Limb (tissue), 2 donors: ENCODE measurements around the gene CRABP1.

Source experiments
- DNase-seq, 2 donors: peaks; one replicate each; pipeline ENCODE4 v3.0.0-alpha.2; 2016; ENCODE audit errors: extremely low spot score in 2 of 2

The CRABP1 gene

DNA sequence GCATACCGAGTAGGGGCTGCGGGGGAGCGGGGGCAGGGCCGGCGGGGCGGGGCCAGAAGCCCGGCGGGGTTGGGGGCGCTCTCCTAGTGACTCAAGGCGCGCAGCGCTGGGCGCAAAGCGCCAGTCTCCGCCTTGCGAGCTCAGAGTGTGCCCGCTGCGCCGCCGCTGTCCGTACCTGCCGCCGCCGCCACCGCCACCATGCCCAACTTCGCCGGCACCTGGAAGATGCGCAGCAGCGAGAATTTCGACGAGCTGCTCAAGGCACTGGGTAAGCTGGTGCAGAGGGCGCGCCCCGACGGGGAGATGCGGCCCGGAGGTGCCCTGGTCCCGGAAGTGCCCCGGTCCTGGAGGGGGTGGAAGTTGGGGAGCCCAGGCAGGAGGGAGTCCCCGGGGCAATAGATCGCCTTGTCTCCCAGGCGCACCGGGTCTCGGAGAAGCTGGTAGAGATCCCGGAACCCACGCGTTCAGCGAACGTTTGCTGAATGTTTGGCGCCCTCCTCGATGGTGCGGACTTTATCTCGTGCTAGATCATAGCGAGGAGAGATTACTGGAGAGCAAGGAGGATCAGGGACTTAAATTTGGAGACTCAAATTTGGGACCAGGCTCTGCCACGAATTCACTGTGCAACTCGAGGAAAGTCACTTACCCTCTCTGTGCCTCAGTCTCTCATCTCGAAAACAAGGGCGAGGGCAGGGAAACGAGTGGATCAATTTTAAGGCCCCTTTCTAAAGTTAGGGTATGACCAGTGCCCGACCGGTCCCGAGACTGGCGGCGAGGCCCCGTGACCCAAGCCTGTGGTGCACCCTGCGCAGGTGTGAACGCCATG, at the start of gene CRABP1:
CRABP1 (plus strand) TSS at position 123 of the 826 bp plus-strand sequence; CDS start at position 199, 76 bp downstream.
- DNase-seq = no peak

DNA sequence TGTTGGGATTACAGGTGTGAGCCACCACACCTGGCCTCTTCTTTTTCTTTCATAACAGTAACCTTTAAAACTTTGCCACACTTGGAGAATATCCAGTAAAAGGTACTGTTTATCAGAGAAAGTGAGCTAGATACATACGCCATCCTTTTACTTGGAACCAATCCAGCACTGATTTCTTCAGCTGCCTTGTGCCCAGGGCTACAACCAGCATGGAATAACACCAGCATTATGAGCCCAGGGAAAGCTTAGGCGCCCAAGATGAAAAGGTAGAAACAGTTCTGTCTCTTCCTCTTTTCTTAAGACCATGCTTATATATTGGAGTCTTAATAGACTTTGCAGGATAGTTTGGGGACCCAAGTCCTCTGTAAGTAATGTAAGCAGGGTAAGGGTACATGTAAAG, 49.1 kb upstream of the CRABP1 start:
- DNase-seq = no peak

DNA sequence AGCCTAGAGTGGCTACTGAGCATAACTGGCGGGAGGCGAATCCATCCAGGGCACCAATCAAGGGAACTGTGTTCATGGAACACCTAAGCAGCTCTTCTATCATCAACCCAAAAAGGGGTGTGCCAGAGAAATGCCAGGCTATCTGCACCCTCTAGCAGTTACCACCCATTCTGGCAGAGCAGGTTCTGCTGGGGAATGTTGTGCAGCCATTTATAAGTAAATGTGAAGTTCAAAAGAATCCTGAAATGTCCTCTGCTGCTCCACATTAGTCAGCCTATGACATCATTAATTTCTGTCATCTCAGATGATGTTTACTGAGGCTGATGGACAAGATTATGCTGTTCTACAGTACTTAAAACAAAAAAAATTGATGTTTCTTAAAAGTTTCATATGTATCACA, 48.5 kb upstream of the CRABP1 start:
- DNase-seq = no peak

DNA sequence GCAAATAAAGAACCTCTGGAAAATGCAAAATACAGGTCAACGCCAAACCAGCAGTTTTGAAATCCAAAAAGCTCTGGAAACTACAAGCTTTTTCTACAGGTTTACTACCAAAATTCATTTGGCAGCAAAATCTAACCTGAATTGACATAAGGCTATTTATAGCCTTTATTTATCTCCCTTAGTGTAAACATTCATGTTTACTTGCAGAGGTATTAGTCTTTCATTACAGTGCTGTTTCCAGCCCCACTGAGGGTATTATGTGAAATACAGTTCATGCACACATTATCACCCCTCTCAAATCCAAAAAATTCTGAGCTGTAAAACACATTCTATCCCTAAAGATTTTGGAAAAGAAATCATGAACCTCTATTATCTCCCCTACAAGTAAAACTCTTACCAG, 47.9 kb upstream of the CRABP1 start:
- no peak for DNase-seq

DNA sequence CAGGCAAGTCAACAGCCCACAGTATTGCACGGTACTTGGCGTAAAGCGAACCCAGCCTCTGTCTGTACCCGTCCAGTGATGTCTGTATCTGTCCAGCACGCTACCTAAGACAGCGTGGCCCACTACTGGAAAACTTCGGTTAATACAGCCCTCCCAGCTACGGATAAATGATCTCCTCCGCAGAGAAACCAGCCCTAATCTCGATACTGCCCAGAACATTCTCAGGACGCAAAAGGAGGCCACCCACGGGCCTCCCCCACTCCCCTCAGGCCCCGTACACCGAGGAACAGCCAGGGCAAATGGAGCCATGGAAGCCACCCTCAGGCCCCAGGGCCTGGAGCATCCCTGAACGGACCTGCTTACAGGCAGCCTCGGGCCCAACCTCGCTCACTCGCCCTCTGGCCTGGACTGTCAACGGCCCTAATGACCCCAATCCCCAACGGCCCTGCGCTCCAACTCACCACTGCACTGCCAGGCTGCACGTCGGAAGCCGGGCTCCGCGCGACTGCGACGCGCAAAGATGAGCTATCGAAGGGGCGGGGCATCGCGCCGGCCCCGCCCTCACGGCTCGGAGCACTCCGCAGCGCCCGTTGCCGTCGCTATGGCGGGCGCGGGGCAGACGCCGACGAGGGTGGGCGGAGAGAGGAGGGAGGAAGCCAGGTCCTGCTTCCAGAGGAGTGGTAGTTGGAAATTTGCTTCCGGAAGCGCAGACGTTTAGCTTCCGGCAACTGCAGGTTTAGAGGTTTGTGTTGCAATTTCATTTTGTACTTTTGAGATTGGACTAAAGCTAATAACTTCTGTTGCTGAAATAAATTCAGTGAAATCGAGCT, 40.8 kb upstream of the CRABP1 start, which contains the start of gene SKIC8:
SKIC8 (minus strand) TSS at position 509 of the 830 bp plus-strand sequence. CDS start 3,923 bp downstream, outside the sequence.
- peak; percentile 95 to 96 for DNase-seq

DNA sequence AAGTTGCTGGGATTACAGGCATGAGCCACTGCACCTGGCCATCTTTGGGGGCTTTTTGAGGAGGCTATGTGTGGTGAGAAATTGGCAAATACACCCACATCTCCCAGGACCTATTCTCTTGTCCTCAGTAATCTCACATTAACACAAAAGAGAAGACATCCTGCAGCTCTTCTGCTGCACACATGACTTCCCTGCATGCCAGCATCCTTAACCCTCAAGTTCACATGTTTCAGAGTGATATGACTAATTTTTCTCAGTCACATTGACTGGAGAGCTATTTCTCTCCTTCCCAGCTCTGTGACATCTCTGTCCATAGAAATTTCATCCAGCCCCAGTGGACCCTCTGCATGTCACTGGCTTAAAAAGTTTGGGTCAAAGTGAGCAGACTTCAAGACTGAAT, 38.8 kb upstream of the CRABP1 start:
- DNase-seq = no peak

DNA sequence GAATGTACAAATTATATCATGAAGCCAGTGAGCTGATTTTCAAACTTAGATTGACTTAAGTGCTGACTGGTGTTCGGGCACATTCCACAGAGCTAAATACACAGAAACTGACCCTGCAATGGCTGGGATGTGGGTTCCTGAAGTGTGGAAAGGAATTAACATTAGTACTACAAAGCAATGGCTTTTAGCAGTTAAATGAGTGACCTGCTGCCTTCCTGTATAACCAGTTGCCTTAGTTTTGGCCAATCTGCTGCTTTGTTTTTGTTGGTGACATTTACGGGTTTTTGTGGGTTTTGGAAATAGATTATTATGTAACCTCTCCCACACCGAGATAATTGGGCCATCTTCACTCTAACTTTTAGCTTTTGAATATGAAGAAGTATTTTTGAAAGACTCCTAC, 38.3 kb upstream of the CRABP1 start:
- no peak for DNase-seq

DNA sequence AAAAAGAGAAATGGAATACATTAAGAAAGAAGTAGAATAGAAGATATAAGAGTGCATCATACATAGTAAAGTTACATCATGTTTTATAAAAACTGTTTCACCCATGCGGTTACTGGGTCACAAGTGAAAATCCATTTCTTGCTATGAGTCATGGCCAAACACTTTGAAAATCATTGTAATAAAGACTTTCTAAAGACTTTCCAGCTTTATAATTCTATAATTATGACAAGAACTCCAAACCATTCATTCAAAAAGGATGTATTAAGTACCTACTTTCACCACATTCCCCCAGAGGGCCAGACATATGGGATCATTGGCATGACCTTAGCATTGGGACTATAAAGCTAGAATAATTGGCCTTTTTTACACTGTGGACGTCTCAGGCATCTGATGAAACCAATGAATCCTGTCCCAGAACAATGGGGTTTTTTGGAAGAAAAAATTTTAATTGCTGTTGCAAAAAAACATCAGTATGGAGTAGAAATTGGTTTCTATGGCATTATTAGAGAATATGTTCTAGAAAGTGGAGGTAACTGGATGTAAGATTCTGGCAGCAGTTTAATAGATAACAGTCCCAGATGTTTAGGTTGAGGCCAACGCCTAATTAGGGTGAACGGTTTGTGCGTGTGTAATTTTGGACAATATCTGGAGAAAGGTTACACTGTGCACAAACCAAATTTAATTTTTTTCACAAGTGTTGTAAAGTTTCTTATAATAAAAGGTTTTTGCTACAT, 37.4 kb upstream of the CRABP1 start:
- no peak for DNase-seq

DNA sequence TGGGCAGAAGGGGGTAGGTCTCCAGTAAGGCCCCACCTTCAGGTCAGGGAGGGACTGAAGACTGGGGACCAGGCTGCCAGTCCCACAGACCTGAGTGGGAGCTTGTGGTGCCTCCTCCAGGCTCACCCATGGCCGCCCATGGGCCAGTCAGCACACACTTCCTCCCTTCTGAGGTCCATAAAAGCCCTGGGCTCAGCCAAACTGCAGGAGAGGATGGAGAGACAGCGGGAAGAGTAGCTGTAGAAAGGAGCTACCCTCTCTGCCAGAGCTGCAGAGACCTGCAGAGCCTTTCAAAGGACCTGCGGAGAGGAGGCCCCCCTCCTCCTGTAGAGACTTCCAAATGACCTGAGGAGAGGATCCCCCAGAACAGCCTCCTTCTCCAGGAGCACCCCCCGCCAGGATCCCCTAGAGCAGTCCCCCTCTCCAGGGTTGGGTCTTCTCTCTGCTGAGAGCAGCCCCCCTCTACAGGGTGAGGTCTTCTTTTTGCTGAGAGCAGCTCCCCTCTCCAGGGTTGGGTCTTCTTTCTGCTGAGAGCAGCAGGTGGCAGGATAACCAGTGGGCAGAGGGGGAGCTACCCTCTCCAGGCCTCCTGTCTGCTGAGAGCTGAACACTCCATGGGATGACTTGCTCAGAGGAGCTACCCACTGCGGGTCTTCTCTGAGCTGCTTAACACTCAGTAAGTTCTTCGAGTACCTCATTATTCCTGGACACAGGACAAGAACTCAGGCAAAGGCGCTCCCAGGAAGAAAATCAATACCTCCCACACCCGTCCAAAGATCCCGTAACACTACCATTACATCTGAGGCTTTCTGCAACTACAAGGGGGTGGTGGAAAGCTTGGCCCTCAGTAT, 35.7 kb upstream of the CRABP1 start:
- no peak for DNase-seq

DNA sequence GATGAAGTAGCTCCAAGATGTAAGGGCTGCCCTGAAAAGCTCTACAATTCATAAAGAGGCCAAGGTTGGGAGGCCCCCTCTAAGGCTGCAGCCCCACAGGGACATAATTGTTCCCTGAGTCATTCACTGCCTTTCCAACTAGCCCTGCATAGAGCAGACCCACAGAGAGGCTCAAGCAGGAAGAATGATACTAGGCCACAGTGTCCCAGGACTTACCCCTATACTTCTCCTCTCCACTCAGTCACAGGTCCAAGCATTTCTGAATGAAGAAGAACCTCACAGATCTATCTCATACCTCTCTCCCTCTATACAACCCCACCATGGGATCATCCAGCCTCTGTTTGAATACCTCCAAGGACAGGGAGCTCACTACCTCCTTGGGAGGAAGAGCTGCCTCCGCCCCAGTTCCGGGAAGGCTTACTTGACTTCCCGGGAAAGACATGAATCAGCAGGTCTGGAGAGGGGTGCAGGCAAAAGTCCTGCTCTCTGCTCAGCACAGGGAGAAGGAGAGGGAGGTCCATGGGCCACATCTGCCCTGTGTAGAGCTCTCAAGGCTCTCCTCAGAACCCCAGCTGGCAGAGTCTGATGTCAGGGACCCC, 33.9 kb upstream of the CRABP1 start:
- DNase-seq = no peak

DNA sequence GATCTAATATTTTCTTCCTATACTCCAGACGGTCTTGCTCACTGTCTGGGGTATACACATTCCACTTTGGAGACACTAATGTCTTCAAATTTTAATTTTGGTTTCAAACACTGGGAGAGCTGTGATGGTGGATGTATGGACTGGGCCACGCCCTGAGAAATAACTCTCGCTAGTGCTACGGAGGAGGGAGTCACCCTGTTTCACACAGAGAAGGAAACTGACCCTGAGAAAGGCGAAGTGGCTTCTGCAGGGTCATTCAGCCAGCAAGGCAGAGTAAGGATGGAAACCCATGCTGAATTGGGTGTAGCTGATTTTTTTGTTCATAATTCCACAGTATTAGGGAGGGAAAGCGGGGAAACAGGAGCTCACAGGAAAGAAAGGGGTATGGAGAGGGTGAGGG, 32.2 kb upstream of the CRABP1 start:
- no peak for DNase-seq

DNA sequence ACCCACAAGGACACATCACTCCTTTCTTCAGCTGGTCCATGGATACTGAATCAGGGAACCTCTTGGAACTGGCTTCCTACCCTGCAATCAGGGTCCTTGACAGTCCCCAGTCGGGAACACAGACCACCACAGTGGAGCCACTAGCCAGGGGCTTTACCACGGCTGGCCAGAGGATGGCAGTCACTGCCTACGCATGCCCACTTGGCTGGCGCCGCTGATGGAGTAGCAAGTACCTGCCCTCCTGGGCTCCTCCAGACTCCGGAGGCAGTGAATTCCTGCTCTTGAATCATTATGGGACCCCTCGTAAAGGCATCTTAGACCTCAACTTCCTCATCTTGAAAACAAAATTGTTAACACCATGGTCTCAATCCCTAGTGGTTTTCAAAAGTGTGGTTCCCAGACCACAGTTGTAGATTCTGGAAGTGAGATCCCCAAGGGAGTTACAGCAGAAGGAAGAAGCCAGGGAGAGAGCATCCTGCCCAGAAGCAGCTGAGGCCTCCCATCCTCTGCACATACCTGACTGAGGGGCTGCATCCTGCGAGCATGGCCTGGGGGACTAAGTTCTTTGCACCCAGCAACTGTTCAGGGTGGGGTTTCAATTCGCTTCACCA, 31.6 kb upstream of the CRABP1 start:
- DNase-seq = peak; percentile 81 to 90

DNA sequence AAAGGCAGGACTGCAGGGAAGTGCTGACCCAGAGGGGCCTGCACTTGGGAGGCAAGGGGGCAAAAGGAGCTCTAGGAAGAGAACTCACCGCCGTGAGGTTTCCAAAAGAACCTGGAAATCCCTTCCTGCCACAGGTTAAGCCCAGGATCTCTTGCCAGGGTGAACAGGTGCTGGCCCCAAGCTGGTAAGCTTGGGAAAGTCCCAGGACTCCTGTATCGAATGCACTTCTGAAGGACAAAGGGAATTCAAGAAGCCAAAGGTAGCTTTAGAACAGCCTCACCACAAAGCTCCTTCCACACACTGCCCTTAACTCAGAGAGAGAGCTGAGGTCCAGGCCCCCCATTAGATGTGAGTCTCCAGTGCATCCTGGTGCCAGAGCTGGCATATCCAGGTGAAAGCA, 28.9 kb upstream of the CRABP1 start:
- no peak for DNase-seq

DNA sequence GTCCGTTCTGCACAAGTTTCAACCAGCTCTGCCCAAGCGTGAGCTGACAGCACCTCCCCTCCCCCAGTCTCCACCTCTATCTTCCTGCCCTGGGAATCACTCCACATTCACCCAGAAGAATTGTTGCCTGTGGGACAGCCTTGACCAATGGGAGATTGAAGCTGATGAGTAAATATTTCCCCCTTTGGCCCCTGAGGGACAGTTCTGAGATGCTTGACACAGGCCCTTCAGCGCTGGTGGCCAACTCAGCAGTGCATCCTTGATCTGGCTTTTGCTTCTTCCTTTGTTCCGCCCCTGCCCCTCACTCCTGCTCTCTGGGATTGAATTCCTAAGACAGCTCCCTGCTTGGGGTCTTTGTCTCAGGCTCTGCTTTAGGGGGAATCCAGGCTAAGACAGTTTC, 27.6 kb upstream of the CRABP1 start:
- DNase-seq = no peak

DNA sequence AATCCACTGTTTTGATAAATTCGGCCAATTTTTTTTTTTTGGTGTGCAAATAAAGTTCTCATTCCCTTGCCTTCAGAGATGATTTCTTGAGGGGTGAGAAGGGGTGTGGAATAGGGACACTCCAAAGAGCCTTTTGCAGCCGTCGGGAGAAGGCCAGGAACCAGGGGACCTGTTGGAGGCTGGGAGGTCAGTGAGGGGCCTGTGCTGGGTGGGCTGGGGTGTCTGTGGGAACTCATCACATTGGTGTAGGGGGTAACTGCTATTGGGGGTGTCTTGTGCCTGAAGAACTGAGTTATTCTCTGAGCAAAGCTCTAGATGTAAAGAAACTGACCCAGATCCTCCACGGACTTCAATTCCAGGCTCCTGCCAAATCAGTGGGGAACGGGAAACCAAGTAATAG, 27.2 kb upstream of the CRABP1 start:
- no peak for DNase-seq

DNA sequence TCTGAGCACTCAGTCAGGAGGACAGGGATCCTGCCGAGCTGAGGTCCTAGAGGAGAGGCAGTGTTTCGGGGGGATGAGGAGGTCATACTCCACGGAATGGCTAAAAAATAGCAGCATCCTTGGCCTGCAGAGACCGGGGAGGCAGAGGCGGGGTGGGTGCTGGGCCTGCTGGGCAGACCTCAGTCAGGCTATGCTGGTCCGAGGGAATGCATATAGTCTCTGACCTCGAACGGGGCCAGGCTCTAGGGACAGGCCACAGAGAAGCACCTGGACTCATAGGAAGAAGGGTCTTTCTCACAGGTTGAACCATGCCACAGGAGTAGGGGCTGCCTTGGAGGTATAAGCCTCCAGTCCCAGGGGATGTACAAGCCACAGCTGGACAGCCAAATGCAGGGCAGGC, 26.8 kb upstream of the CRABP1 start:
- DNase-seq = no peak

DNA sequence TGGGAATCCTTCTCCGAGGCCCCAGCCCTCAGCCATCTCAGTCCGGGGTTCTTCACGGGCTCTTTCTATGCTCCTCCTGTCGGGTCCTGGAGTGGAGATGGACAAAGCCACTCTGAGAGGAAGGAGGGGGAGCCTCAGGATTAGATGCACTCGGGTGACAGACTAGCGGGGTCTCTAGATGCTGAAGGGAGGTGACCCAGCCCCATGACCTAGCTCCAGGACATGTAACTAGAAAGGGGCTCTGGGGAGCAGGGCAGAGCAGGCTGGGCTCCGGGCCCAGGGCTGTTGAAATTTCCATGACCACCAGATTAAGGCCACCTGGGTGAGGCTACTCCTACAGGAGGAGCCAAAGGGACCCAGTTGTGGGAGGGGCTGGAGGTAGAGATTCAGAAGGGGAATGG, 26.0 kb upstream of the CRABP1 start:
- DNase-seq = no peak

DNA sequence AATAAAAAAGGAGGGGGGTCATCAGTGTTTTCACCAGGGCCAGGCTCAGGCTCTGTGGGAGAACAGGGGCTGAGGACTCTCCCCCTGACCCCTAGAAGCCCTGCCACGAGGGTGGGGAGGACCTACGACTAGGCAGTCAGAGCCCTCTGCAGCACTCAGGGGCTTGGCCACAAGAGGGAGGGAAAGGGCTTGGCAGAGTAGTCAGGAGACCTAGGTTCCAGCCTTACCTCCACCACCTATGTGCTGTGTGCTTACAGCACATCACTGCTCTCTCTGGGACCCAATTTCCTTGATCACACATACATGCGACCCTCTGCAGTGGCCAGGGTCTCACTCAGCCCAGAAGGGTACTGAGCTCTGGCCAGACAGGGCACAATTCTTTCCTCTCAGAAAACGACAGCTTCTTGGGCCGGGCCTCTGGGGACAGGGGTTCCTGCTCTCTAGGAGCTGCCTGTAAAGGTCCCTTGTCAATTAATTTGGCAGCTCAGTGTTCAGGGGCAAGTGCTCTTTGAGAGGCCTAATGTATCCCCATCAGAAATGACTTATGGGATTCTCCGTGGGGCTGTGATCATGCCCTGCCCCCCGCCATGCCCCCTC, 24.4 kb upstream of the CRABP1 start:
- no peak for DNase-seq

DNA sequence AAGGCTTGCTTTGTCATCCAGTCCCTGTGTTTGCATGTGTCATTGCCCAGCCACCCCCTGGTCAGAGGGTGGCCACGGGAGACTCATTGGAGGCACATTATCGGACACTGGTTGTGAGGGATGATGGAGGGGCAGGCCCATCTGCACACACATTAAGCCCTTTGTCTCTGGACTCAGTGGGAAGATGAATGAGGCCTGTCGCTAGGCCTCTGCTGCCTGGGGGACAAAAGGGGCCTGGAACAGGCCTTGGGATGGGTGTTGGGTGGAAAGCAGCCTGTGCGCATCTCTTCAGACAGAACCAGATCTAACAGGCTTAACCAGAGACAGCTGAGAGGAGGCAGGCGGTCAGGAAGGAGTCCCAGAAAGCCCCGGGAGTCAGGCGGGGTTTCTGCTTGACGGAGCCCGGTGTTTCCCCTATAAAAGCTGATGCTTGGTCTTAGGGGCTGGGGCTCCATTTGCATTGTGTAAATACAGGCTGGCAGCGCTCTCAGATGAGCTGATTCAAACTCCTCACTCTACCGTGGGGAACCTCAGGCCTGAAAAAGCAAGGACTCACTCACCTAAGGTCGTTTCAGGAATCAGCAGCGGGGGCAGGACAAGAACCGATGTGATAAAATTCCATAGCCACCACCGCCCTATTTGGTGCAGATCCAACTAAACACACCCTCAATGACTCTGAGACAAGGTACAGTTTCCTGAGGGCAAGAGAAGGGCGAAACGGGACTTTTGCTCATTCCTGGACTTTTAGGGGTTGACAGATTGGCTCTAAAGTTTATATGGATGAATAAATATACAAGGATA, 23.7 kb upstream of the CRABP1 start:
- DNase-seq = peak in 1 of 2 donors; percentile 71
